NCI-H128 (cell line): ENCODE data around the gene SLCO4A1.

Experiments
- DNase-seq: peaks from one replicate; lab custom pipeline; 2025; ENCODE audit not compliant: unreplicated experiment; lab: John Stamatoyannopoulos, UW

The SLCO4A1 gene

DNA sequence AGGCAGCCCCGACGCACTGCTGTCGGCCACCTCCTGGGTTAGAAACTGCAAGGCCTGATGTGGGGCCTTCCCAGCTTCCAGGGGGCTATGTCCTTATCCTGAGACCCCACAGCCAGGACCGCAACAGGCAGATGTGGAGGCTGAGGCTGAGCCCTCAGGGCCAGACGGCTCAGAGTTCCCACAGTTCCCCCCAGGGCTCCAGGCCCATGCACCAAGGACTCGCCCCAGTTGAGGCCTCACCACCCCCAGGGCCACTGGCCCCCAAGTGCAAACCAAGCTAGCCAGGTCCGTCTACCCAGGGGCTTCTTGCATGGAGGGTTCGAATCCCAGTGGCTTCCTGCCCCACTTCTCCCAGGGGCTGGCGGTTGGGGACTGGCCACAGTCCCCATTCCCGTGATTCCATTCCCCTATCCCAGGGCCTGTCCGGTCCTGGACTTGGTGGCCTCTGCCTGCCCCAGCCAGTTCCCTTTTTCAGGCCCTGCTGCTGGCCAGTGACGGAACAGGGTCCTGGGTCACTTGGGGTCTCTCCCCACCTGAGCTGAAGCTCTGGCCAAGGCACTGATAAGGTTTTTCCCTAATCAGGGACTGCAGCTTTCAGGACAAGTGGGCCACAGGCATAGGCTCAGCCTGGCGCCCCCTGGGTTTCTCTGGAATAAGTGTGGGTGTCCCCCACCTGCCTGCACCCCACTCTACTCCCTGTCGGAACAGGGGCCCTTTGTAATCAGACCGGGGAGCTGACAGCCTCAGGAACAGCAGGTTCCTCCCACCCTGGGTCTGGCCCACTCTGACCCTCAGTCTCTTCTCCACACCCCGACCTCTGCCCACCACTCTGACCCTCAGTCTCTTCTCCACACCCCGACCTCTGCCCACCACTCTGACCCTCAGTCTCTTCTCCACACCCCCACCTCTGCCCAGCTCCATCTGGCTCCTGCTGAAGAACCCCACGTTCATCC lies 22.0 kb downstream of the SLCO4A1 start:
- DNase-seq: no peak

DNA sequence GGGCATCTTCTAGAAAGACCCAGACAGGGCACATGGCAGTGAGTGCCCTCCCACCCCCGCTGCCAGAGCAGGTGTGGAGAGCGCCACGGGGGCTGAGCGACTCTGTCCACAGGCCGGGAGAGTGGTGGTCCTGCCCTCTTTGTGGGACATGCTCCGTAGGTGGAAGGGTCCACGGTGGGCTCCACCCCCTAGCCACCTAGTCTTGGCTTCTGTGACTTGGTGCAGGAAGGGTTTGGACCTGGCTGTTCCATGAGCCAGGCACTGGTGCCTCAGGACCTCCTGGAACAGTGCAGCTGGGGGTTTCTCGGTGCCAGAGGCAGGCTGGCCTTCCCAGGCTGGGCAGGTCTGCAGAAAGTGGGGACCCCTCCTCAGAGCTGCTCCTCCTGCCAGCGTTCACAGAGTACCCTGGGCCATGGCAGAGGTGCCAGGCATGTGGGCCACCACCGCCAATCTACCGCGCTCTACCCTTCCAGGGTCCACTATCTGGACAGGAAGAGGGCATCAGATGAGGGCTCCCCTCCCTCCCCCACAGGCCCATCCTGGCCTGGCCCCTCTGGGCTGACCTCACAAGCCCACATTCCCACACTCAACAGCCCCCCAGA lies 23.0 kb downstream of the SLCO4A1 start:
- DNase-seq: no peak

DNA sequence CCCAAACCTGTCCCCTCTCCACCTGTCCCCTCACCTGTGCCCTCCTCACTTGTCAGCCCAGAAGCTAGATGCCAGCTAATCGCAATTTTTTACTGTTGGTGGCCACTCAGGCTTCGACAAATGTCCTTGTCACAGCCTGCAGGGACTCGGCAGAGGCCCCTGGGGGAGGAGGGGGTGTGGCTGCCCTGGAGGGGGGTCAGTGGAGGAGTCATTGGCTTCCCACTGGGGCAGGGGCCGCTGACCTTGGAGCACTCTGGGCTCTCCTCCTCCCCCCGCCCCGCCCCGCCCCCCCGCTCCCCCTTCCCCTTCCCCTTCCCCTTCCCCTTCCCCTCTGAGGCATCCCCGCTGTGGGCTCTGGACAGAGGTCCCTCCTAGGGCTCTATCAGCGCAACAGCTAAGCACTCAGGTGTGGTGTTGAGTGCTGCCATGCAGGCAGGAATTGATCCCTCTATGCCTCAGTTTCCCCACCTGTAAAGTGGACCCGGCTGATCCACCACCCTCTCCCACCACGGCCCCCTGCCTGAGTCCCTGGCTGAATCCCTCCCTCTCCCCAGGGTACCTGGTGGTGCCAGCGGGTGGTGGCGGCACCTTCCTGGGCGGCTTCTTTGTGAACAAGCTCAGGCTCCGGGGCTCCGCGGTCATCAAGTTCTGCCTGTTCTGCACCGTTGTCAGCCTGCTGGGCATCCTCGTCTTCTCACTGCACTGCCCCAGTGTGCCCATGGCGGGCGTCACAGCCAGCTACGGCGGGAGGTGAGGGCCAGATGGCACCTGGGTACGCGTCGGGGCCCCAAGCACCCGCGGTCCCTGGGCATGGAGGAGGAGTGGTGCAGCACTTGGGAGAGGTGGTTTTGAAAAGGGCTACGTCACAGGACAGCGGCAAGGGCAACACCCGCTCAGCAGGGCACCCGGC lies 23.8 kb downstream of the SLCO4A1 start:
- no peak for DNase-seq

DNA sequence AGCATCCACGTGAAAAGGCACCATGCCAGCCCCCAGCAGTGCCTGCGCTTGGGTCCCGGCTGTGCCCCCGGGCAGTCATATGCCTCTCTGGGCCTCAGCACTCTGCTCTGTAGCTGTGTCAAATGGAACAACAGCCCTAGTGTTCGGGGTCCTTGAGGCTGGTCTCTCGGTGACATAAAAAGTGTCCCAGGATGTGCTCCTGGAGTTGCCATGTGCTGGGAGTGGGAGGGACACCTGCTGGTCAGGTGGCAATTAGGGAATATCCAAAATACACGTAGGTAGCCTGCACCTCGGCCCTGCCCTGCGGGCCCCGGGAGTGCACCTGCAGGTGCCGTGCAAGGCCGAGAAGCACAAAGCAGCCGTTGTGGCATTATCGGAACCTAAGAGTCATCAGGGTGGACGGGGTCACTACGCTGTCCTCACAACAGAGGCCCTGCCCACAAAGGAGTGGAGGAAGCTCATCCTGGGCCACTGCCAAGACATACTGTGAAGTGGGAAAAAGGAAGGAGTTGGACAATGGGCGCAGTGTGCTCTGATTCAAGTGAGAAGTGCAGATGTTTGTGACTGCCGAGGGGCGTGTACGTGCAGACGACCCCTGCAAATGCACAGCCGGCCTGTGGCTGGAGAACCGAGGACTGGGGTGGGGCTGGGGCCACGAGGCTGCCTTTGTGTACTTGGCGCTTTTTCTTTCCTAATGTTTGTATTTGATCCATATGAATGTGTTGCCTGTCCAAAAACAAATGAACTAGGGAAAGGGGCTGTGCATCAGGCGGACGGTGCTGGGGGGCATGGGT lies 24.6 kb downstream of the SLCO4A1 start:
- no peak for DNase-seq

DNA sequence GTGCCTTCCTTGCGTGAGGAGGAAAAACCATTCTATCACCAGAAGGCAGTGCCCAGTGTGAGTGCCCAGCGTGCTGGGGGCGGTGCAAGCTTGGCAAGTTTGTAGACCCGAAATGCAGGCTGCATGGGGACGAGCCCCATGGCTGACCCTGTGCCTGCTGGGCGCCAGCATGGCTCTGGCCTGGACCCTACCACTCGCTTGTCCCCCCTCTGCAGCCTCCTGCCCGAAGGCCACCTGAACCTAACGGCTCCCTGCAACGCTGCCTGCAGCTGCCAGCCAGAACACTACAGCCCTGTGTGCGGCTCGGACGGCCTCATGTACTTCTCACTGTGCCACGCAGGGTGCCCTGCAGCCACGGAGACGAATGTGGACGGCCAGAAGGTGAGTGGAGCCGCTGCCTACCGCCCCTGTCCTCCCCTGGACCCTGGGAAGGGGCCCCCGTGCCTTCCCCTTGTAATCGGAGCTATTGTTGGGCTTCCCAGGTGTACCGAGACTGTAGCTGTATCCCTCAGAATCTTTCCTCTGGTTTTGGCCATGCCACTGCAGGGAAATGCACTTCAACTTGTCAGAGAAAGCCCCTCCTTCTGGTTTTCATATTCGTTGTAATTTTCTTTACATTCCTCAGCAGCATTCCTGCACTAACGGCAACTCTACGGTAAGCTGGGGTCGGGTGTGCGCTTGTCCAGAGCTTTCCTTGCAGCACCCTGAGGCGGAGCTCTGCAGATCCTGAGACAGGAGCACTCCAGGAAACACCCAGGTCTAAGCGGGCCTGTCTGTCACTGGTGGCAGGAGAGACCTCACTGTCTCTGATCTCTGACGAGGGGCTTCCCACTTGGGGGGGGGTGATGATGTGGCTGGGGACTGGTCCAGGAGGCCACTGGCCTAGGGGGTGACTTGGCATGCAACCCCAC lies 25.5 kb downstream of the SLCO4A1 start:
- no peak for DNase-seq

DNA sequence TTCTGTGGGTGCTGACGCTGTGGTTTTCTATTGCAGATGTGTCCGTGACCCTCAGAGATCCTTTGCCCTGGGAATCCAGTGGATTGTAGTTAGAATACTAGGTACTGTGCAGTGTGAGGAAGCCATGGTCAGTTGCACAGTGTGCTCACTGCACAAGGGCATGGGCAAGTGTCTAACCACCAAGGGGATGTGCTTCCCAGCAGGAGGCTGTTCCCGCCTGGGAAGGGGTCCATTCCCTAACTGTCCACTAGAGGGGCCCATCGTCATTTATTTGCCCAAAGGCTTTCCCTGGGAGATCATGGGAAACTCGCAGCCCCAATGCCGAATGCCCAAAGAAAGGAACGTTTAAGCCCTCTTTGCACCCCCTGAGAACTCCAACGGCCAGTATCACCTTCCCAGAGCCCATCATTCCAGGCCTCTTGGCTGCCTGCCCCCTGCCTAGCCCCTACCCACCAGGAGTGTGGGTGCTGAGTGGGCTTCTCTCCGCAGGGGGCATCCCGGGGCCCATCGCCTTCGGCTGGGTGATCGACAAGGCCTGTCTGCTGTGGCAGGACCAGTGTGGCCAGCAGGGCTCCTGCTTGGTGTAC lies 26.2 kb downstream of the SLCO4A1 start:
- DNase-seq: peak; percentile 28

DNA sequence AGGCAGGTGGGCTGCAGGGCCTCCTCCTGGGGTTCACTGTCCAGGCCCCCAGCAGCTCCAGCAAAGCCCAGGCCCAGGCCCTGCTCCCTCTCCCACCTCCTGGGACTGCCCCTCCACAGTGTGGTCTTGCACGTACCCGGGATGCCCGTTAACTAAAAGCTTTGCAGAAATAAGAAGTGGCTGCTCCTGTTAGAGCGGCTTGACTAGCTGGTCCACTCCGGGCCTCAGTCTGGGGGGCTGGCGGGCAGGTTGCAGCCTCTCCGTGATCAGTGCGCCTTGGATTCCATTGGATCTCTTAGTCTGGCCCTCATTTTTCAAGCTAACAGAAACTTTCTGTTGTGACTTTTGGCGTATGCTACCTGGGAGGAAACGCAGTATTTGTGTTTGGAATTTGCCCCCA lies 26.9 kb downstream of the SLCO4A1 start:
- DNase-seq: no peak

DNA sequence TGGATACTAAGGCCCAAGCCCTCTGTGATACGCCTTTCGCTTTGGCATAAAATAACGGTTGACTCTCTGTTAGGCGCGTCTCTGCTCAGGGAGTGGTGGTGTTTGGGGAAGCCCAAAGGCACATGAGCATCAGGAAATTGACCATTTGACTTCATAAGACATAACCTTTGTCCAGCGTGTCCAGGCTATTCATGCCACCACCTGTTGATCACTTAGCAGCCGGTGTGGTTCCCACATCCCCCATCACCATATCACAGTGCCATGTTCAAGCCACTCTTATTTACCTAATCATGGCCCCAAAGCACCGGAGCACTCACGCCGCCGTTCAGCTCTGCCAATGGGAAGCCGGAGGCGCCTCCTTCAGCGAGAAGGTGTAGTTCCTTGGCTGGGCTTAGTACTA lies 27.9 kb downstream of the SLCO4A1 start:
- no peak for DNase-seq

DNA sequence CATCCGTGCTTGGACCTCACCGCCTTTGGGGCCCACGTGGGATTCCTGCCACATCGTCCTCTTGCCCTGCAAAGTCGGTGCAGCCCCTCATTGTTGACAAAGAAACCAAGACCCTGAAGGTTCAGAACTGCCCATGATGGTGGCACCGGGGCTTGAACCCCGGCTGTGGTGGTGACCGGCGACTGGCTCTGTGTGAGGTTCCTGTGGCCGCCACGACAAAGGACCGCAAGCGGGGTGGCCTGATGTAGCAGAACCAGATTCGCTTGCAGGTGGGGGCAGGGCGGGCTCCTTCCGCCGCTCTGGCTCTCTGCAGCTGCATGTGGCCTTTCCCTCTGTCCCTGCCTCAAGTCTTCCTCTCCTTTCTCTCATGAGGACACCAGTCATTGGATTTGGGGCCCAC lies 28.7 kb downstream of the SLCO4A1 start:
- DNase-seq: no peak

DNA sequence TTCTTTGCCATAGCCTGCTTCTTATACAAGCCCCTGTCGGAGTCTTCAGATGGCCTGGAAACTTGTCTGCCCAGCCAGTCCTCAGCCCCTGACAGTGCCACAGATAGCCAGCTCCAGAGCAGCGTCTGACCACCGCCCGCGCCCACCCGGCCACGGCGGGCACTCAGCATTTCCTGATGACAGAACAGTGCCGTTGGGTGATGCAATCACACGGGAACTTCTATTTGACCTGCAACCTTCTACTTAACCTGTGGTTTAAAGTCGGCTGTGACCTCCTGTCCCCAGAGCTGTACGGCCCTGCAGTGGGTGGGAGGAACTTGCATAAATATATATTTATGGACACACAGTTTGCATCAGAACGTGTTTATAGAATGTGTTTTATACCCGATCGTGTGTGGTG lies 29.5 kb downstream of the SLCO4A1 start:
- no peak for DNase-seq

DNA sequence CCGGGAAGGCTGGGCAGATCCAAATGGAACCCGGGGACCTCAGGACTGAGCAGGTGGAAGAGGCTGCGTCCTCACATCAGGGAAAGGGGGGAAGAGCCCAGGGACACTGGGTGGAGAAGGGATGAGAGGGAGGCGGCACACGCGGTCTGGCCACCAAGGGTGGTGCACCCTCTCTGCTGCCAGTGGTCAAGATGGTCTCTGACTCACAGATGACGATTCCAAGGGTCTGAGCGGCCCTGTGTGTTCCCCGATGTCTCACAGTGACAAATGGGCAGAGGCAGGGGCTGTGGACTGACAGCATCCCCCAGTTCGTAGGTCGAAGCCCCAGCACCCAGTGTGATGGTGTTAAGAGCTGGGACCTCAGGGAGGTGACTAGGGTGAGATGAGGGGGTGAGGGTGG lies 32.1 kb downstream of the SLCO4A1 start:
- no peak for DNase-seq

DNA sequence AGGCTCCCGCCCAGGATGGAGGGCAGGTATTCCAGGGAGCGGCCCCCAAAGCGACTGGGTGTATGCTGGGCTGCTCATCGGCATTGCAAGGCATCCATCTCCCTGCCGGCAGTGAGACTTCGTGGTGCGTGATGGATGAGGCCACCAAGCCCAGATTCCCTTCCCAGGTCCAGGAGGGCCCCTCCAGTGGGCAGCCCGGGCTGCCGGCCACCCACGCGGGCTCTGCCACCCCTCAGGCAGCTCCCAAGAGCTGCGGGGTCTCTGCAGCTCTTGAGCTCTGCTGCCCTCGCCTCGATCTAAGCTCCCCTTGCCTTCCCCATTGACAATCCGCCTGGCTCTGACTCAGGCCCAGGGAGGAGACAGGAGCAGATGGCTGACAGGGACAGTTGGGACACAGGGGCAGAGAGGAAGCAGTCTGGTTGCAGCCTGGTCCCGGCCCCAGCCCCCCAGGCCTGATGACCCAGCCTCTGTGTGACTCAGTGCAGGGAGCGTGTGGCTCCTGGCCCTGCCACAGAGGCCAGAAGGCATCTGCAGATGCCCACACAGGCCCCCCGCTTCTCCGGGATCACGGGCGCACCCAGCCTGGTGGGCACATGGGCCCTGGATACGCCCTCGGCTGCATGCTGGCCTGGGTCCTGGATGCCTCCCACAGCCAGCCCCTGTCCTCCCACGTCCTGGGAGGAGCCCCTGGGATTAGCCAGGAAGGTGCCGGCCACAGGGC lies 33.0 kb downstream of the SLCO4A1 start:
- no peak for DNase-seq

DNA sequence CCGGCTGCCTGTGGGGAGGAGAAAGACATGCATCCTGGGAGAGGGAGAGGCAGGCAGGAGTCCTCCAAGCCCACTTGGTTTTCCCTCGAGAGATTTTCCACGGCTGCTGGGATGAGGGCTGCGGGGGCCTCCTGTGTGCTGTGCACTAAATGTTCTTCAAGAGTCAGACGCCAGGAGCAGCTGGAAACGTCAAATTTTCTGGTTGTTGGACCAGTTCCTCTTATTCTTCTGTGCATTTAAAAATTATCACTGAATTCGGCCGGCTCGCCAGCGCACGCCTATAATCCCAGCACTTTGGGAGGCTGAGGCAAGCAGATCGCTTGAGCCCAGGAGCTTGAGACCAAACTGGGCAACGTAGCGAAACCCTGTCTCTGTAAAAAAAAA lies 33.6 kb downstream of the SLCO4A1 start:
- no peak for DNase-seq

DNA sequence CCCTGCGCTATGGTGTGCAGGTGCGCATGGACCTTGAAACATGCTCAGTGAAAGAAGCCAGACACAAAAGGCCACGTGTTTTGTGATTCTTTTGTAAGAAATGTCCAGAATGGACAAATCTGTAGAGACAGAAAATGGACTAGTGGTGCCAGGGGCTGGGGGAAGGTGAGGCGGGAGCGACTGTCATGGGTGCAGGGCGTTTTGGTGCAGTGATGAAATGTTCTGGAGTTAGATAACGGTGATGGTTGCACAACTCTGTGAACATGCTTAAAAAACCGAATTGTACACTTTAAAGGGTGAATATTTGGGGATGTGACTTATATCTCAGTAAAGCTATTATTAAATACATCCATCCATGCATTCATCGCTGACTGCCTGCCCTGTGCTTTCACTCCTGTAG lies 34.7 kb downstream of the SLCO4A1 start:
- no peak for DNase-seq

DNA sequence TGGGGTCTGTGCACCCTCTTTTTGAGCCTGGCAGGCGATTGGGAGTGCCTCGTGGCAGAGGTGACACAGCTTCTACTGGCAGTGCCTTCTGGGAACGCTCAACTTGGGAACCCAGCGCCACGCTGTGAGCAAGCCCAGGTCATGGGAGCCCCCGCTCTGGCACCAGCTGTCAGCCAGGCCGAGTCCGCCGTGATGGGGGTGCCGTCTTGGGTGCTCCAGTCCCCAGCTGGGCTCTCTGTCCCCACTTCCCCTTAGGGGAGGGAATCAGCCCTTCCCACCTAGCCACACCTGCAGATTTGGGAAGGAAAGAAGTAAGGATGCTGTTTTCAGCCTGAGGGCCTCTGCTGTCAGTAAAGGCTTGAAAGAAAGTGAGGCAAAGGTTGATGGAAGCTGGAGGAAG lies 35.4 kb downstream of the SLCO4A1 start:
- DNase-seq: no peak

DNA sequence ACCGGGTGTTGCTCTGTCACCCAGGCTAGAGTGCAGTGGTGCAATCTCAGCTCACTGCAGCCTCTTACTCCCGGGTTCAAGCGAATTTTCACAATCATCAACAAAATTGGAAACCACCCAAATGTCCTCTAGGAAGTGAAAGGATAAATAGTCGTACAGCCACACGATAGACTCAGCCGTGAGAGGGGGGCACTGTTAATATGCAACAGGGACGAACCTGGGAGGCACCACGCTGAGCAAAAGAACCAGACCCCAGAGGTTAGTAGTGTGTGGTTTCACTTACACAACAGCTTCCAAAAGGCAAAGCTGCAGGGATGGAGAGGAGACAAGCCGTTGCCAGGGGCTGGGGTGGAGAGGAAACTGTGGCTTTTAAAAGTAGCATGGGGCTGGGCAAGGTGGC lies 36.2 kb downstream of the SLCO4A1 start:
- DNase-seq: peak; percentile 26

DNA sequence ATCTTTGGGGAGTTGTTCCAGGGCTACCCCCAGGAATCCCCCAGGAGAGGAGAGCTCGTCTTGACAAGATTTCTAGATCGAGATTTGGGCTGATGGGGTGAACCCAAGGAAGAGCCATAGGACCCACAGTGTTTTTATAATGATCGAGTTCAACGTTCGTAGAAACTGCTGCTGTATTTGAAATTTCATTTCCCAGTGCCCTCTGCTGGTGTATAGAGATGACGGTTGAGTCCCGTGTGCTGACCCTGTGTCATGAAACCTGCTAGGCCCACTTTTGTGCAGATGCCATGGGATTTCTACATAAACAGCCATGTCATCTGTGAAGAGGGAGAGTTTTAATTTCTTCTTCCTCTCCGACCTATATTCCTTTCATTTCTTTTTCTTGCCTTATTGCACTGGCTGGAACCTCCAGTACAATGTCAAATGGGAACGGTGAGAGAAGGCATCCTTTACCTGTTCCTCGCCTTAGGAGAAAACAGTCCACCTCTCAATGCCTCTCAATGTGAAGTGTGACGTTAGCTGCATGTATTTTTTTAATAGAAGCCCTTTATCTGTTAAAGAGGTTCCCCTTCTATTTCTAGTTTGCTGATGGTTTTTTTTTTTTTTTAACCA lies 37.8 kb downstream of the SLCO4A1 start:
- DNase-seq: no peak

DNA sequence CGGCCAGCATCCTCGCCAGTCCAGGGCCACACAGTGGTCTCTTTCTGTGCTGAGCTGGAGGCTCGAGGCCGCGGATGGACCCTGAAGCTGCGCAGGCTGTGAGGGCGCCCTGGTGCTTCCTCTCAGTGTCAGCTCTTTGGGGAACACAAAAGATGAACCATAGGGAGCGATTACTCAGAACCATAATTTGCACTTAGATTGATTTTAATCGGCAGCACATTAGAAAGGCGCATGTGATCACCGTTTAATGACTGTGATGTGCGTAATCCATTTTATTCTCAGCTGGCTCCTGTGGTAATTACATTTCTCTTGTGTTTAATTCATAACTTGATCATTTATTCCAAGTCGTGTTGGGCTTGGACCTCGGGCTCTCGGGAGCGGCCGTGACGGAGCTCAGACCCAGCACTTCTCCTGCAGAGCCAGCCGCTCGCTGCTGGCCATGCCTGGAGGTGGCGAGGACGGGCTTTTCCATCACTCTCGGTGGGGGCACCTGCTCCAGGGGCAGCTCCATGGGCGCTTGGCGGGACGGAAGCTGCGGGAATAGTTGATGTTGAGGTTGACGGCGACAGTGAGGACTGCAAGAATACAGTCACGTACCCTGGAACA lies 40.7 kb downstream of the SLCO4A1 start:
- DNase-seq: no peak
